ENCODE measurements around the gene CAMK1.

Gene CAMK1

DNA sequence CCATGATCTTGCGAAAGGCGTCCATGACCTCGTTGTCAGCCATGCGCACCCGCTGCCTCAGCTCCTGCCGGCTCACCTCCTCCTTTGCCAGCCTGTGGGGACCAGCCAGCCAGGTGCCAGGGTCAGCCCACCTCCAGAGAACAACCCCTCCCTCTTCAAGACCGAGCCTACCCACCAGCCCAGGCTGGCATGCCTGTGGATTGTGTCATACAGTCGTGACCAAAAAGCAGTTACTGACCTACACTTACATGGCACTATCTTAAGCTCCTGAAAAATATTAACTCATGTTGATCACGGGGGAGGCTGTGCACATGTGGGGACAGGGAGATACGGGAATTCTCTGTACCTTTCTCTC, 10.7 kb upstream of the CAMK1 start:
- H3K4me2 ChIP-seq (ENCODE audit: low read length) = peak overlapping the region; percentile 23

DNA sequence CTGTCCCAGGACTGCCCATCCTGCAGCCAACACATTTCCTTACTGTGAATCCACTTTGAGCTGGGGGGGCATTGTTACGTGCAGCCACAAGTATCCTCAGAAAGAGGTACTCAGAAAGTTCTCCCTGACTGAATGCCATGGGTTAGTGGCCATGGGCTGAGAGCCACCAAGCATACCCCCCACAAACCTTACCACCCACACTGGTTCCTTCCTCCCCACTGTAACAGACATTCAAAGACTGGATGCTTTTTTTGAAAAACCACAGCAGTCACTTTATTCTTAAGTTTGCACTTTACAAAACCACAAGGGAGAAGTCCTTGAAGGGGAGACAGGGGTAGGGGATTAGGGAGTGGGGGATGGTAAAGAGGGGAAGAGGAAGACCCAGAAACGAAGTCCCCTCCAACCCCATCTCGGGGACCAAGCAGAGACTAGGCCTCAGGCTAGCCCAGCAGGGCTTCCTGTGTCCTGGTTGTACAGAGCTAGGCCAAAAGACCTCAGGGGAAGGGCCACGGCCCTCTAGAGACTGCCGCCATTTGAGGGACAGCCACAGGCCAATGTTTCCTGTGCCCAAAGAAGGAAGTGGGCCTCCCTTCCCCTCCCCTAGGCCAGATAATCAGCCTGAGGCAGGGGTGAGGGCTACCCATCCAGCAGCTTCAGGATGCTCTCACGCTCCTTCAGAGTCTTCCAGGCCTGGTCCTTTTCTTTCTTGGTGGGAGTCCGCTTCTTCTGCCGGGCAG, 10.1 kb upstream of the CAMK1 start:
- Histone ChIP-seq H2AFZ (ENCODE audit: low read length) (no peak overlapping the region), H3K9me2 (ENCODE audit: low read depth, low read length) (no peaks in the 10 kb centered on the region), H3K36me3 (ENCODE audit: insufficient read depth, low read length) (peaks cover 23% of the 10 kb centered on the region; the same call in 1 of the 2 replicates), H4K20me1 (ENCODE audit: insufficient read depth, low read length) (no peaks in the 10 kb centered on the region), H3F3A (ENCODE audit: insufficient read depth, low read length) (no peaks in the 10 kb centered on the region), H3K4me2 (ENCODE audit: low read length) (peak overlapping the region; percentile 23), H3K4me3 (ENCODE audit: low read depth, low read length, poor library complexity, severe bottlenecking) (peak overlapping the region; percentile 1), H3K9ac (ENCODE audit: low read length) (peak overlapping the region; percentile 43; the same call in 1 of the 2 replicates), H3K27me3 (ENCODE audit: insufficient read depth, low read length) (no peaks in the 10 kb centered on the region), H3K9me3 (ENCODE audit: low read length) (no peaks in the 10 kb centered on the region), H3K27ac (ENCODE audit: low read depth, low read length, poor library complexity, severe bottlenecking) (peak overlapping the region; percentile 88), H3K79me2 (ENCODE audit: insufficient read depth, low read length) (no peaks in the 10 kb centered on the region), H3K4me1 (ENCODE audit: insufficient read depth, low read length, severe bottlenecking) (peaks cover 34% of the 10 kb centered on the region)
- TF ChIP-seq EZH2 (IDR thresholded peaks at IDR 0.05; ENCODE audit: borderline replicate concordance, low read length) = no peak

More for the DNA sequence above, 10.7 kb upstream of the CAMK1 start:
- Histone ChIP-seq H3K9me3 (ENCODE audit: low read length) (no peaks in the 10 kb centered on the region), H3K9ac (ENCODE audit: low read length) (peak overlapping the region; percentile 43; the same call in 1 of the 2 replicates), H4K20me1 (ENCODE audit: insufficient read depth, low read length) (no peaks in the 10 kb centered on the region), H3F3A (ENCODE audit: insufficient read depth, low read length) (no peaks in the 10 kb centered on the region), H3K79me2 (ENCODE audit: insufficient read depth, low read length) (no peaks in the 10 kb centered on the region), H3K9me2 (ENCODE audit: low read depth, low read length) (no peaks in the 10 kb centered on the region), H3K4me3 (ENCODE audit: low read depth, low read length, poor library complexity, severe bottlenecking) (peak overlapping the region; percentile 1), H2AFZ (ENCODE audit: low read length) (no peak overlapping the region), H3K4me1 (ENCODE audit: insufficient read depth, low read length, severe bottlenecking) (peaks cover 34% of the 10 kb centered on the region), H3K27ac (ENCODE audit: low read depth, low read length, poor library complexity, severe bottlenecking) (peak overlapping the region; percentile 88), H3K27me3 (ENCODE audit: insufficient read depth, low read length) (no peaks in the 10 kb centered on the region), H3K36me3 (ENCODE audit: insufficient read depth, low read length) (peaks cover 29% of the 10 kb centered on the region; the same call in 1 of the 2 replicates)
- TF ChIP-seq EZH2 (IDR thresholded peaks at IDR 0.05; ENCODE audit: borderline replicate concordance, low read length) = no peak
- TF ChIP-seq, protein P1, sequence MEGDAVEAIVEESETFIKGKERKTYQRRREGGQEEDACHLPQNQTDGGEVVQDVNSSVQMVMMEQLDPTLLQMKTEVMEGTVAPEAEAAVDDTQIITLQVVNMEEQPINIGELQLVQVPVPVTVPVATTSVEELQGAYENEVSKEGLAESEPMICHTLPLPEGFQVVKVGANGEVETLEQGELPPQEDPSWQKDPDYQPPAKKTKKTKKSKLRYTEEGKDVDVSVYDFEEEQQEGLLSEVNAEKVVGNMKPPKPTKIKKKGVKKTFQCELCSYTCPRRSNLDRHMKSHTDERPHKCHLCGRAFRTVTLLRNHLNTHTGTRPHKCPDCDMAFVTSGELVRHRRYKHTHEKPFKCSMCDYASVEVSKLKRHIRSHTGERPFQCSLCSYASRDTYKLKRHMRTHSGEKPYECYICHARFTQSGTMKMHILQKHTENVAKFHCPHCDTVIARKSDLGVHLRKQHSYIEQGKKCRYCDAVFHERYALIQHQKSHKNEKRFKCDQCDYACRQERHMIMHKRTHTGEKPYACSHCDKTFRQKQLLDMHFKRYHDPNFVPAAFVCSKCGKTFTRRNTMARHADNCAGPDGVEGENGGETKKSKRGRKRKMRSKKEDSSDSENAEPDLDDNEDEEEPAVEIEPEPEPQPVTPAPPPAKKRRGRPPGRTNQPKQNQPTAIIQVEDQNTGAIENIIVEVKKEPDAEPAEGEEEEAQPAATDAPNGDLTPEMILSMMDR (IDR thresholded peaks at IDR 0.05; ENCODE audit: low read length) = no peak

DNA sequence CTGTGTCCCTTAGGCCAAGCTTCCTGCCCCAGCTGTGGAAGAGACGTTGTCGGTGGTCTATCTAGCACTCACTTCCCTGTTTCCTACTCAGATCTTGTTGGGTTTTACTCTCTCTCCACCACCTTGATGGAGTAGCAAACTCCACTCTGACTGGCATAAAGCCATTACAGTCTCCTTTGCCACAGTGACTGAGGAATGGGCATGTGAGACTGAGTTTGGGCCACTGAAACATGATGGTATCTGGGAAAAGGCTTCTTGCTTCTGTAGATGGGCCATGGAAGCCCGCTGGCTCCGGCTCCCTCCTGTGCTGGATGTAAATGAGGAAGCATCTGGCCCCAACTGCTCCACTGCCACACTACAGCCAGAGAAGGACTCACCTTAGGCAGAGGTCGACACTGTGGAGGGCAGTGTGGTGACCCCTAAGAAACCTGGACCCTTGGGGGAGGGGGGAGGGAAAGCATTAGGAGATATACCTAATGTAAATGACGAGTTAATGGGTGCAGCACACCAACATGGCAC, 9.4 kb upstream of the CAMK1 start:
- Histone ChIP-seq H3F3A (ENCODE audit: insufficient read depth, low read length) (no peaks in the 10 kb centered on the region), H2AFZ (ENCODE audit: low read length) (no peak overlapping the region), H3K79me2 (ENCODE audit: insufficient read depth, low read length) (no peaks in the 10 kb centered on the region), H4K20me1 (ENCODE audit: insufficient read depth, low read length) (no peaks in the 10 kb centered on the region), H3K9ac (ENCODE audit: low read length) (no peak overlapping the region), H3K27ac (ENCODE audit: low read depth, low read length, poor library complexity, severe bottlenecking) (peak overlapping the region; percentile 88), H3K36me3 (ENCODE audit: insufficient read depth, low read length) (peaks cover 22% of the 10 kb centered on the region; the same call in 1 of the 2 replicates), H3K4me3 (ENCODE audit: low read depth, low read length, poor library complexity, severe bottlenecking) (no peak overlapping the region), H3K9me3 (ENCODE audit: low read length) (no peaks in the 10 kb centered on the region), H3K9me2 (ENCODE audit: low read depth, low read length) (no peaks in the 10 kb centered on the region), H3K4me1 (ENCODE audit: insufficient read depth, low read length, severe bottlenecking) (peaks cover 34% of the 10 kb centered on the region), H3K27me3 (ENCODE audit: insufficient read depth, low read length) (no peaks in the 10 kb centered on the region), H3K4me2 (ENCODE audit: low read length) (no peak overlapping the region)
- TF ChIP-seq, protein P1 (IDR thresholded peaks at IDR 0.05; ENCODE audit: low read length) = no peak
- no peak for TF ChIP-seq EZH2 (IDR thresholded peaks at IDR 0.05; ENCODE audit: borderline replicate concordance, low read length)
